Sigmoid colon (tissue), 7 donors: Measurements from ENCODE around the gene ACR. TPM values are rescaled to one million over a fixed set of nuclear protein-coding genes. Genes with fewer than 3 reads are reported as not detected.

Source experiments
- DNase-seq: peaks from one replicate; pipeline ENCODE4 v3.0.0-alpha.2; 2019
- H3K27ac ChIP-seq, 4 donors: fragments of 200-600 bp; sonication (generic); one replicate each; pipeline ENCODE4 v1.5.1; 2016 to 2019; ENCODE audit warnings: mild to moderate bottlenecking in 1 of 4
- H3K27me3 ChIP-seq, 3 donors: fragments of 200-600 bp; sonication (generic); one replicate each; pipeline ENCODE4 v1.5.1; 2019; ENCODE audit warnings: mild to moderate bottlenecking in 1 of 3
- H3K36me3 ChIP-seq, 4 donors: fragments of 200-600 bp; sonication (generic); one replicate each; pipeline ENCODE4 v1.5.1; 2016 to 2019
- H3K4me1 ChIP-seq, 4 donors: fragments of 200-600 bp; sonication (generic); one replicate each; pipeline ENCODE4 v1.5.1; 2017 to 2019
- H3K4me3 ChIP-seq, 4 donors: fragments of 200-600 bp; sonication (generic); one replicate each; pipeline ENCODE4 v1.5.1; 2017 to 2019; ENCODE audit warnings: mild to moderate bottlenecking in 2 of 4, moderate library complexity in 1 of 4
- H3K9me3 ChIP-seq, 4 donors: fragments of 200-600 bp in 3 of 4; sonication (generic) in 3 of 4; one replicate each; pipeline versions ENCODE4 v1.5.1 to v1.6.1; 2013 to 2019
- EP300 ChIP-seq, 4 donors: sonication (generic); formaldehyde crosslinking; IDR thresholded peaks; one replicate each; pipeline ENCODE4 v1.6.1; 2017; ENCODE audit warnings: antibody characterized with exemption in 4 of 4
- POLR2A ChIP-seq, 2 donors: fragments of 450-650 bp; IDR thresholded peaks; one replicate each; pipeline ENCODE4 v1.6.1; 2016; ENCODE audit warnings: antibody characterized with exemption in 2 of 2, mild to moderate bottlenecking in 2 of 2, moderate library complexity in 2 of 2
- POLR2AphosphoS5 ChIP-seq, 4 donors: sonication (generic); formaldehyde crosslinking; IDR thresholded peaks; one replicate each; pipeline ENCODE4 v1.6.1; 2017; ENCODE audit warnings: antibody characterized with exemption in 4 of 4
- WGBS, 2 donors: extraction: QIAGEN DNeasy Blood & Tissue Kit; methylation state at CpG; one replicate each; pipeline ENCODE4 v1.1.7; 2013; 5-methylcytosine and 5-hydroxymethylcytosine counted together
- intact Hi-C: fragments of 100-400 bp; cut with DNase I; formaldehyde crosslinking; loops from one replicate; pipeline ENCODE4 v1.15.1; 2023
- polyA plus RNA-seq, 3 donors: library from polyadenylated mRNA; stranded (reverse); fragments of 200-250 nt; gene quantifications; one replicate each; pipeline ENCODE4 v1.2.3, GENCODE V29; 2013
- total RNA-seq, 4 donors: library from RNA; depleted of rRNA; stranded (reverse); fragments of >200 nt; gene quantifications; one replicate each; pipeline ENCODE4 v1.1.0, GENCODE V29; 2016
- TF ChIP-seq, protein P1 (sequence below), 4 experiments: fragments of 450-650 bp in 3 of 4; fragments of 200-600 bp in 1 of 4; IDR thresholded peaks; one replicate each; pipeline ENCODE4 v1.5.1; 2016 to 2019; ENCODE audit warnings: antibody characterized with exemption in 4 of 4, mild to moderate bottlenecking in 3 of 4, moderate library complexity in 2 of 4
- donor health status: healthy with polysubstance abuse.
- donor health status: Bipolar disorder and iron deficiency.
- donor health status: healthy.

Gene ACR
- total and polyA plus RNA-seq, 7 donors, result 0.06 to 0.68 TPM; not detected in 5

DNA sequence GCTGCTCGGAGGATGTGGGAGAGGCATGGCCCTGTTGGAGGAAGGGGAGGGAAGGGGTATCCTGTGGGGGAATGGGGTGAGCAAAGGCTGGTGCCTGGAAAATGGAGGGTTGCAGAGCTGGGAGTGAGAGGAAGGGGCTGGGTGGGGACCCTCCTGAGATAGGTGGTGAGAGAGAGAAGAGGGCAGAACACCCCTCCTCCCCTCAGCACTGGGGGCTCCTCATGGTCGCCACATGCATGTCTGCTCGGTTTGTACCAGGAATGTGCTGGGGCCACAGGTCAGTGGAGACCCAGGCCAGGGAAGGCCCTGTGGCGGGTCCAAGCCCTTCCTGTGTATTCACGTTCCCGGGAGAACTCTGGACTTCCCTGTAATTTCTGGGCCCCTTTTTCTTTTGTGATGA is 27.8 kb upstream of the ACR start:
- peaks cover 0 to 3% (median 0%) of the 10 kb centered on the region in 4 donors for H3K36me3 ChIP-seq
- no peaks in the 10 kb centered on the region for H3K27me3 ChIP-seq
- TF ChIP-seq, protein P1, sequence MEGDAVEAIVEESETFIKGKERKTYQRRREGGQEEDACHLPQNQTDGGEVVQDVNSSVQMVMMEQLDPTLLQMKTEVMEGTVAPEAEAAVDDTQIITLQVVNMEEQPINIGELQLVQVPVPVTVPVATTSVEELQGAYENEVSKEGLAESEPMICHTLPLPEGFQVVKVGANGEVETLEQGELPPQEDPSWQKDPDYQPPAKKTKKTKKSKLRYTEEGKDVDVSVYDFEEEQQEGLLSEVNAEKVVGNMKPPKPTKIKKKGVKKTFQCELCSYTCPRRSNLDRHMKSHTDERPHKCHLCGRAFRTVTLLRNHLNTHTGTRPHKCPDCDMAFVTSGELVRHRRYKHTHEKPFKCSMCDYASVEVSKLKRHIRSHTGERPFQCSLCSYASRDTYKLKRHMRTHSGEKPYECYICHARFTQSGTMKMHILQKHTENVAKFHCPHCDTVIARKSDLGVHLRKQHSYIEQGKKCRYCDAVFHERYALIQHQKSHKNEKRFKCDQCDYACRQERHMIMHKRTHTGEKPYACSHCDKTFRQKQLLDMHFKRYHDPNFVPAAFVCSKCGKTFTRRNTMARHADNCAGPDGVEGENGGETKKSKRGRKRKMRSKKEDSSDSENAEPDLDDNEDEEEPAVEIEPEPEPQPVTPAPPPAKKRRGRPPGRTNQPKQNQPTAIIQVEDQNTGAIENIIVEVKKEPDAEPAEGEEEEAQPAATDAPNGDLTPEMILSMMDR (IDR thresholded peaks at IDR 0.05), result no peak
- TF ChIP-seq POLR2A (IDR thresholded peaks at IDR 0.05), result no peak
- no peak for TF ChIP-seq POLR2AphosphoS5 (IDR thresholded peaks at IDR 0.05)
- TF ChIP-seq EP300 (IDR thresholded peaks at IDR 0.05), result no peak
- H3K4me1 ChIP-seq, result peaks cover 0 to 9% (median 1%) of the 10 kb centered on the region in 4 donors
- intact Hi-C loops, result no loop called here
- no peak overlapping the region for H3K4me3 ChIP-seq
- DNase-seq, result peak; percentile 52
- H3K9me3 ChIP-seq, result no peaks in the 10 kb centered on the region
- H3K27ac ChIP-seq, result no peak overlapping the region
- WGBS, 2 donors, result 60 to 85% methylated on average over 6 of the region's 6 CpGs

DNA sequence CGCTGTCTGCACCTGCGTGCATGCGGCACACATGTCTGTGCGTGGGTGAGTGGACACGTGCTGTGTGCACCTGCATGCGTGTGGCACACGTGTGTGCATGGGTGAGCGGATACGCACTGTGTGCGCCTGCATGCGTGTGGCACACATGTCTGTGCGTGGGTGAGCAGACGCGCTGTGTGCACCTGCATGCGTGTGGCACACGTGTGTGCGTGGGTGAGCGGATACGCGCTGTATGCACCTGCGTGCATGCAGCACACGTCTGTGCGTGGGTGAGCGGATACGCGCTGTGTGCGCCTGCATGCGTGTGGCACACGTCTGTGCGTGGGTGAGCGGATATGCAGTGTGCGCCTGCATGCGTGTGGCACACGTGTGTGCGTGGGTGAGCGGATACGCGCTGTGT is 27.1 kb upstream of the ACR start:
- no peak overlapping the region for H3K4me3 ChIP-seq
- DNase-seq, result no peak
- TF ChIP-seq EP300 (IDR thresholded peaks at IDR 0.05) (no peak), POLR2AphosphoS5 (IDR thresholded peaks at IDR 0.05) (no peak), POLR2A (IDR thresholded peaks at IDR 0.05) (no peak)
- TF ChIP-seq, protein P1 (IDR thresholded peaks at IDR 0.05), result no peak
- peaks cover 0 to 4% (median 0%) of the 10 kb centered on the region in 4 donors for H3K4me1 ChIP-seq
- no peaks in the 10 kb centered on the region for H3K27me3 ChIP-seq
- H3K9me3 ChIP-seq, result no peaks in the 10 kb centered on the region
- WGBS, 2 donors, result 97 to 98% methylated on average over 38 of the region's 38 CpGs
- peaks cover 0 to 3% (median 0%) of the 10 kb centered on the region in 4 donors for H3K36me3 ChIP-seq
- intact Hi-C loops, result no loop called here
- H3K27ac ChIP-seq, result no peak overlapping the region

DNA sequence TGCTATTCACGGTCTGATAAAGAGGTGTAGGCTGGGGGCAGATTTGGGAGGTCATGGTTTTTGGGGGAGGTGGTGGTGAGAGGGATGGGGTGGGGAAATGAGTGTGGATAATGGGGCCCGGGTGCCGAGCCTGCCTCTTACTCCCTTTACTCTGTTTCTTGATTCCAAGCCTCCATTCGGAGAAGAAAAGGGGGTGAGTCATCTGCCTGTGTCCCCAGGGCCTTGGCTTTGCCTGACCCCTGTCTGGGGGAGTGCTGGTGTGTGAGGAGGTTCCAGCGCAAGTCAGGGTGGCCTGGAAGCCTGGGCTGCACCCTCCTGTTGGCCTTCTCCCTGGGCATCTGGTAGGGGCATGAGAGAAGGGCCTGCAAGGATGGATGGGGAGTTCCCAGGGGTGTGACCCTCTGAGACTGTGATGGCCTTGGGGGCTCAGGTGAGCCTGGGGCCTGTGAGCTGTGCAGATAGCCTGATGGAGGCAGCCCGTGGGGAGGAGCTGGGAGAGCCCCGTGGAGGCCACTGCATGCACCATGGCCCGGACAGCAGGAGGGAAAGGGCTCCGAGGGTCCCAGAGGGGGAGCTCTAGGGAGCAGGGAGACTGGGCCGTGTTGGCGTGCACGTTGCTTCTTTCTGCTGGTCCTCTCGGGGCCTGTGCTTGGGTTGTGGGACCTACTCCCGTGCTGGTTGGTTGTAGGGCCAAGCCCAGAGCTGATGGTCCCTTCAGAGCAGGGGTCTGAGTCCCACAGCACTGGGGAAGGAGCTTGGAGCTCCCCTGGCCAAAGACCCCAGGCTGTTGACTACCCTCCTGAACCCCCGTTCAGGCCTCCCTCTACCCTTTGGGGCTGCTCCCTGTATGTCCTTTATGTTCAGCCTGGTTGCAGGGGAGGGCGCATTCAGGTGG is 26.3 kb upstream of the ACR start:
- 87% methylated on average over 16 of the region's 16 CpGs for WGBS, 2 donors
- no peak overlapping the region for H3K27ac ChIP-seq
- no peak overlapping the region for H3K4me3 ChIP-seq
- TF ChIP-seq POLR2AphosphoS5 (IDR thresholded peaks at IDR 0.05) (no peak), POLR2A (IDR thresholded peaks at IDR 0.05) (no peak)
- intact Hi-C loops, result no loop called here
- H3K4me1 ChIP-seq, result peaks cover 0 to 4% (median 0%) of the 10 kb centered on the region in 4 donors
- peaks cover 0 to 3% (median 0%) of the 10 kb centered on the region in 4 donors for H3K36me3 ChIP-seq
- H3K27me3 ChIP-seq, result no peaks in the 10 kb centered on the region
- H3K9me3 ChIP-seq, result no peaks in the 10 kb centered on the region
- DNase-seq, result no peak

DNA sequence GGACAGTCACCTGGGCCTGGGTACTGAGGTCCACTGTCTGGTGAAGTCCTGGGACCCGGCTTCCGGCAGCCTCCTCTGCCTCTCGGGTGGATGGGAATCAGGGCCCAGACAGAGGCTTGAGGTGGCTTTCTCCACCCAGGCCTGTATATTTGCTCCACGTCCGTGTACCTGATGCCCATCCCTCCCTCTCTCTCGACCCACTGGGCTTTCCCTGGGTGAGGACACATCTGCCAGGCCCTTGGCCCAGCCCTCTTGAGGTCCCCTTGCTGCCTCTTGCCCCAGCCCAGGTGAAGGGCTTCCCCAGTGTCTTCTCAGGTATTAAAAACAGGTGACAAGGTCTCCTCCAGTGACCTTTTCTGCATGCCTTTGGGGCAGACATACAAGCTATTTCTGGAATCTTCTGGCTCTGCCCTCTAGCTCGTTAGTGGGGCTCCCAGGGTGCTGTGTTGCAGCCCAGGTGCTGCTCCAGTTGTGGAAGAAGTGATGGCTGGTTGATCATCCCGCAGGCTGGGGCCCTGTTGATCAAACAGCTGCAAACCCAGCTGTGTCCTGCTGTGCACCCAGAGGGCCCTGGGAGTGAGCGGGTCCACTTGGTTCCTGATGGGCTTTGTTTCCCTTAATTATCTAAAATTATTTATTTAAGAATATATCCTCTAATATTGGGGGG is 25.5 kb upstream of the ACR start:
- intact Hi-C loops, result no loop called here
- TF ChIP-seq POLR2A (IDR thresholded peaks at IDR 0.05) (no peak), EP300 (IDR thresholded peaks at IDR 0.05) (no peak), POLR2AphosphoS5 (IDR thresholded peaks at IDR 0.05) (no peak)
- TF ChIP-seq, protein P1 (IDR thresholded peaks at IDR 0.05), result no peak
- Histone ChIP-seq H3K36me3 (peaks cover 0 to 3% (median 0%) of the 10 kb centered on the region in 4 donors), H3K4me3 (no peak overlapping the region), H3K27me3 (no peaks in the 10 kb centered on the region), H3K9me3 (no peaks in the 10 kb centered on the region), H3K27ac (no peak overlapping the region), H3K4me1 (peaks cover 0 to 4% (median 0%) of the 10 kb centered on the region in 4 donors)
- peak; percentile 19 for DNase-seq
- 77 to 82% methylated on average over 9 of the region's 9 CpGs for WGBS, 2 donors

DNA sequence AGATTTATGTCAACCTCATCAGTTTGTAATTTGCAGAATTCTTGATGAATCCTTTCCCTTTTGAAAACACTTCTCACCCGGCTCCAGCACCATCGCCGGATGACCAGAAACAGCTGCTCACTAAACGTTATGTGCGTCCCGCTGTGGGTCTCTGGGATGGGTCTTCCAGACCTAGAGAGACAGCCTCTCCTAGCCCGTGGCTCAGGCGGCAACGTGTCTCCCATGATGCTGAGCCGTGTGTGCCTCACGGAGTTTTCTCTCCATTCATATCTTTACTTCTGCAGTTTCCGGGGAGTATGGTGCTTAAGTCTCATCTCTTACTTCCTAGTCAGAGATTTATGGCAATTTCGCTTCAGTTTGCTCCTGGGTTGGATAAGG is 25.0 kb upstream of the ACR start:
- no peaks in the 10 kb centered on the region for H3K9me3 ChIP-seq
- no peak overlapping the region for H3K4me3 ChIP-seq
- H3K27me3 ChIP-seq, result no peaks in the 10 kb centered on the region
- H3K4me1 ChIP-seq, result peaks cover 0 to 4% (median 0%) of the 10 kb centered on the region in 4 donors
- TF ChIP-seq POLR2A (IDR thresholded peaks at IDR 0.05) (no peak), EP300 (IDR thresholded peaks at IDR 0.05) (no peak), POLR2AphosphoS5 (IDR thresholded peaks at IDR 0.05) (no peak)
- TF ChIP-seq, protein P1 (IDR thresholded peaks at IDR 0.05), result no peak
- peak; percentile 17 for DNase-seq
- WGBS, 2 donors, result 69 to 82% methylated on average over 13 of the region's 13 CpGs
- H3K36me3 ChIP-seq, result peaks cover 0 to 3% (median 0%) of the 10 kb centered on the region in 4 donors
- peak overlapping the region in 1 of 4 donors; percentile 19 for H3K27ac ChIP-seq
- intact Hi-C loops, result no loop called here
